ENCODE measurements around the gene POLD1.

POLD1 gene

GRCh38 chr19:50393589-50393988, 9.4 kb downstream of the POLD1 start:
- ChIA-PET POLR2A (no interaction called here), CTCF (interaction anchor here (1.5 to 2.3 kb wide), 2 partner anchors 22 to 25 kb away, joined by 3 to 10 read pairs; no protein-coding TSS in a partner anchor)
- no peak for TF ChIP-seq CTCF (IDR thresholded peaks at IDR 0.05; ENCODE audit: control extremely low read depth, extremely low read depth, low read depth, missing control alignments)
- DNase-seq (ENCODE audit: extremely low spot score) = no peak

GRCh38 chr19:50394017-50394416, 9.9 kb downstream of the POLD1 start:
- TF ChIP-seq CTCF (IDR thresholded peaks at IDR 0.05; ENCODE audit: control extremely low read depth, extremely low read depth, low read depth, missing control alignments) = no peak
- ChIA-PET CTCF (interaction anchor here (1.1 to 2.3 kb wide), 3 partner anchors 21 to 67 kb away, joined by 3 to 10 read pairs (median 4); no protein-coding TSS in a partner anchor), POLR2A (no interaction called here)
- no peak for DNase-seq (ENCODE audit: extremely low spot score)

- DNase-seq (ENCODE audit: extremely low spot score) = no peak
- ChIA-PET POLR2A (no interaction called here), CTCF (interaction anchor here (0.7 to 1.6 kb wide), 2 partner anchors 9 to 16 kb away, joined by 3 to 6 read pairs; no protein-coding TSS in a partner anchor)
- TF ChIP-seq CTCF (IDR thresholded peaks at IDR 0.05; ENCODE audit: control extremely low read depth, extremely low read depth, low read depth, missing control alignments) = no peak
Measured at GRCh38 chr19:50398675-50399367, 14.7 kb downstream of the POLD1 start.

- TF ChIP-seq CTCF (IDR thresholded peaks at IDR 0.05; ENCODE audit: control extremely low read depth, extremely low read depth, low read depth, missing control alignments) = no peak
- no peak for DNase-seq (ENCODE audit: extremely low spot score)
- CTCF ChIA-PET = interaction anchor here (1.6 kb wide), 1 partner anchor 16 kb away, joined by 6 read pairs; no protein-coding TSS in a partner anchor
- POLR2A ChIA-PET = no interaction called here
Measured at GRCh38 chr19:50399368-50399745, 15.2 kb downstream of the POLD1 start.

GRCh38 chr19:50401605-50402450, 17.7 kb downstream of the POLD1 start:
- DNase-seq (ENCODE audit: extremely low spot score) = no peak
- CTCF ChIA-PET = interaction anchor here (1.0 kb wide), 1 partner anchor 14 kb away, joined by 4 read pairs; no protein-coding TSS in a partner anchor
- POLR2A ChIA-PET = no interaction called here
- TF ChIP-seq CTCF (IDR thresholded peaks at IDR 0.05; ENCODE audit: control extremely low read depth, extremely low read depth, low read depth, missing control alignments) = no peak

GRCh38 chr19:50402544-50403301, 18.6 kb downstream of the POLD1 start:
- no peak for DNase-seq (ENCODE audit: extremely low spot score)
- no peak for TF ChIP-seq CTCF (IDR thresholded peaks at IDR 0.05; ENCODE audit: control extremely low read depth, extremely low read depth, low read depth, missing control alignments)
- ChIA-PET CTCF (interaction anchor here (1.0 kb wide), 1 partner anchor 13 kb away, joined by 4 read pairs; no protein-coding TSS in a partner anchor), POLR2A (no interaction called here)

Data from GM10248 (cell line).